ACC112 (cell line): Measurements from ENCODE around the gene SPRY1.

ENCODE experiments used
- H2AFZ ChIP-seq: fragments of 200-600 bp; sonication (generic); one replicate; pipeline ENCODE4 v1.6.0; 2017; ENCODE audit warnings: antibody characterized with exemption, low read length; ENCODE audit not compliant: unreplicated experiment
- H3K27ac ChIP-seq: fragments of 200-600 bp; sonication (generic); 2 replicates; pipeline ENCODE4 v1.5.1; 2014; ENCODE audit warnings: low read depth, mild to moderate bottlenecking, antibody characterized with exemption, low read length, moderate library complexity
- H3K27me3 ChIP-seq: fragments of 200-600 bp; sonication (generic); 2 replicates; pipeline ENCODE4 v1.6.1; 2014; ENCODE audit warnings: mild to moderate bottlenecking, antibody characterized with exemption, low read length, moderate library complexity, mixed read lengths; ENCODE audit not compliant: insufficient read depth
- H3K36me3 ChIP-seq: fragments of 200-600 bp; sonication (generic); 2 replicates; pipeline ENCODE4 v1.6.1; 2016; ENCODE audit warnings: mild to moderate bottlenecking, antibody characterized with exemption, low read length, moderate library complexity, mixed read lengths; ENCODE audit not compliant: insufficient read depth
- H3K4me1 ChIP-seq: fragments of 200-600 bp; sonication (generic); one replicate; pipeline ENCODE4 v1.6.1; 2016; ENCODE audit warnings: low read length, mixed read lengths; ENCODE audit not compliant: insufficient read depth, unreplicated experiment, control insufficient read depth
- H3K4me3 ChIP-seq: fragments of 200-600 bp; sonication (generic); 2 replicates; pipeline ENCODE4 v1.5.1; 2014; ENCODE audit warnings: mild to moderate bottlenecking, low read depth, low read length
- H3K79me2 ChIP-seq: fragments of 200-600 bp; sonication (generic); one replicate; pipeline ENCODE4 v1.6.0; 2016; ENCODE audit warnings: low read length; ENCODE audit not compliant: control insufficient read depth, unreplicated experiment, insufficient read depth

The SPRY1 gene

GRCh38 chr4:123396307-123397143 lies at the start of gene SPRY1:
Gene SPRY1 (plus strand): TSS chr4:123396795. CDS start chr4:123401592, 4,797 bp downstream.
- H3K27me3 ChIP-seq, result no peaks in the 10 kb centered on the region
- peaks cover 20% of the 10 kb centered on the region for H3K79me2 ChIP-seq
- peaks cover 7% of the 10 kb centered on the region for H3K4me1 ChIP-seq
- H3K4me3 ChIP-seq, result peak within 1 kb of the TSS; percentile 84
- H3K36me3 ChIP-seq, result no peaks in the 10 kb centered on the region
- peak within 1 kb of the TSS; percentile 32 for H3K27ac ChIP-seq
- H2AFZ ChIP-seq, result peak within 1 kb of the TSS; percentile 71

GRCh38 chr4:123346951-123347350 lies 49.6 kb upstream of the SPRY1 start:
- Histone ChIP-seq H3K4me1 (no peaks in the 10 kb centered on the region), H3K4me3 (no peak overlapping the region), H3K36me3 (no peaks in the 10 kb centered on the region), H3K27ac (no peak overlapping the region), H2AFZ (no peak overlapping the region), H3K27me3 (no peaks in the 10 kb centered on the region), H3K79me2 (no peaks in the 10 kb centered on the region)

- Histone ChIP-seq H3K79me2 (no peaks in the 10 kb centered on the region), H3K4me3 (no peak overlapping the region), H3K4me1 (no peaks in the 10 kb centered on the region), H3K27me3 (no peaks in the 10 kb centered on the region), H3K27ac (no peak overlapping the region), H3K36me3 (no peaks in the 10 kb centered on the region), H2AFZ (no peak overlapping the region)
Observed at GRCh38 chr4:123348946-123349345, 47.6 kb upstream of the SPRY1 start.

- H3K4me3 ChIP-seq, result no peak overlapping the region
- H3K36me3 ChIP-seq, result no peaks in the 10 kb centered on the region
- no peaks in the 10 kb centered on the region for H3K79me2 ChIP-seq
- no peaks in the 10 kb centered on the region for H3K27me3 ChIP-seq
- no peak overlapping the region for H2AFZ ChIP-seq
- no peak overlapping the region for H3K27ac ChIP-seq
- H3K4me1 ChIP-seq, result no peaks in the 10 kb centered on the region
Observed at GRCh38 chr4:123349421-123350190, 47.0 kb upstream of the SPRY1 start.

- Histone ChIP-seq H3K4me1 (no peaks in the 10 kb centered on the region), H3K79me2 (no peaks in the 10 kb centered on the region), H2AFZ (no peak overlapping the region), H3K27ac (no peak overlapping the region), H3K36me3 (no peaks in the 10 kb centered on the region), H3K4me3 (no peak overlapping the region), H3K27me3 (no peaks in the 10 kb centered on the region)
Observed at GRCh38 chr4:123350191-123350544, 46.4 kb upstream of the SPRY1 start.

GRCh38 chr4:123350726-123351125 lies 45.9 kb upstream of the SPRY1 start:
- H3K4me1 ChIP-seq, result no peaks in the 10 kb centered on the region
- no peak overlapping the region for H2AFZ ChIP-seq
- H3K27ac ChIP-seq, result no peak overlapping the region
- no peaks in the 10 kb centered on the region for H3K79me2 ChIP-seq
- no peaks in the 10 kb centered on the region for H3K36me3 ChIP-seq
- H3K4me3 ChIP-seq, result no peak overlapping the region
- H3K27me3 ChIP-seq, result no peaks in the 10 kb centered on the region

- Histone ChIP-seq H3K27ac (no peak overlapping the region), H3K27me3 (no peaks in the 10 kb centered on the region), H3K4me3 (no peak overlapping the region), H2AFZ (no peak overlapping the region), H3K4me1 (no peaks in the 10 kb centered on the region), H3K36me3 (no peaks in the 10 kb centered on the region), H3K79me2 (no peaks in the 10 kb centered on the region)
Observed at GRCh38 chr4:123351713-123352112, 44.9 kb upstream of the SPRY1 start.

GRCh38 chr4:123352240-123352945 lies 44.2 kb upstream of the SPRY1 start:
- Histone ChIP-seq H3K79me2 (no peaks in the 10 kb centered on the region), H3K27ac (no peak overlapping the region), H3K4me3 (no peak overlapping the region), H3K36me3 (no peaks in the 10 kb centered on the region), H3K27me3 (no peaks in the 10 kb centered on the region), H3K4me1 (no peaks in the 10 kb centered on the region), H2AFZ (peak overlapping the region; percentile 42)

- no peaks in the 10 kb centered on the region for H3K4me1 ChIP-seq
- no peaks in the 10 kb centered on the region for H3K36me3 ChIP-seq
- no peaks in the 10 kb centered on the region for H3K27me3 ChIP-seq
- H3K4me3 ChIP-seq, result no peak overlapping the region
- H3K27ac ChIP-seq, result no peak overlapping the region
- H2AFZ ChIP-seq, result no peak overlapping the region
- no peaks in the 10 kb centered on the region for H3K79me2 ChIP-seq
Observed at GRCh38 chr4:123352966-123353365, 43.6 kb upstream of the SPRY1 start.

GRCh38 chr4:123353656-123354055 lies 42.9 kb upstream of the SPRY1 start:
- Histone ChIP-seq H3K4me3 (no peak overlapping the region), H3K79me2 (no peaks in the 10 kb centered on the region), H3K36me3 (no peaks in the 10 kb centered on the region), H3K27me3 (no peaks in the 10 kb centered on the region), H2AFZ (no peak overlapping the region), H3K4me1 (no peaks in the 10 kb centered on the region), H3K27ac (no peak overlapping the region)
